Stimulated activated naive CD4-positive, alpha-beta T cell (primary cell): ENCODE results near the gene NUDT3.
"Not testable (repeated sequence)": the region's sequence is repeated elsewhere in the genome, so short reads cannot be mapped to it uniquely, and the experiment has no call there.

Source experiments
- DNase-seq, 6 experiments: peaks; one replicate each; lab custom pipeline; 2025; lab: John Stamatoyannopoulos, UW

The NUDT3 gene

GRCh38 chr6:34285448-34286164, 106.9 kb downstream of the NUDT3 start:
- DNase-seq = no peak

GRCh38 chr6:34284563-34285447, 107.7 kb downstream of the NUDT3 start:
- DNase-seq = no peak

GRCh38 chr6:34281702-34282334, 110.7 kb downstream of the NUDT3 start:
- DNase-seq = no peak

- DNase-seq = no peak
Measured at GRCh38 chr6:34280216-34280615, 112.3 kb downstream of the NUDT3 start.

- DNase-seq = no peak
Measured at GRCh38 chr6:34278833-34279232, 113.6 kb downstream of the NUDT3 start.

- DNase-seq = no peak
Measured at GRCh38 chr6:34277763-34278112, 114.7 kb downstream of the NUDT3 start.

GRCh38 chr6:34276881-34277762, 115.3 kb downstream of the NUDT3 start:
- no peak for DNase-seq

- no peak for DNase-seq
Measured at GRCh38 chr6:34276191-34276590, 116.3 kb downstream of the NUDT3 start.

GRCh38 chr6:34275128-34275804, 117.2 kb downstream of the NUDT3 start:
- DNase-seq = no peak

GRCh38 chr6:34274129-34274528, 118.3 kb downstream of the NUDT3 start:
- no peak for DNase-seq

- DNase-seq = no peak
Measured at GRCh38 chr6:34273242-34273805, 119.1 kb downstream of the NUDT3 start.

GRCh38 chr6:34272013-34272926, 120.2 kb downstream of the NUDT3 start:
- DNase-seq = peak in 1 of 6 experiments; percentile 10

- not testable (repeated sequence) for DNase-seq
Measured at GRCh38 chr6:34269658-34270341, 122.7 kb downstream of the NUDT3 start.

GRCh38 chr6:34269132-34269531, 123.3 kb downstream of the NUDT3 start:
- DNase-seq = not testable (repeated sequence)

- no peak for DNase-seq
Measured at GRCh38 chr6:34267746-34268145, 124.7 kb downstream of the NUDT3 start.

GRCh38 chr6:34263484-34263883, 129.0 kb downstream of the NUDT3 start:
- DNase-seq = not testable (repeated sequence)

GRCh38 chr6:34260576-34261267, 131.7 kb downstream of the NUDT3 start:
- no peak for DNase-seq

- DNase-seq = no peak
Measured at GRCh38 chr6:34259529-34260069, 132.9 kb downstream of the NUDT3 start.
